ENCODE measurements around the gene RAB9A.
"Not testable (repeated sequence)": the region's sequence is repeated elsewhere in the genome, so short reads cannot be mapped to it uniquely, and the experiment has no call there.

Gene RAB9A

GRCh38 chrX:13726583-13726982 lies 37.7 kb downstream of the RAB9A start:
- DNase-seq; H3K4me3 ChIP-seq (ENCODE audit: low read length); H3K79me2 ChIP-seq (ENCODE audit: control insufficient read depth, insufficient read depth, low read length); H3K4me2 ChIP-seq (ENCODE audit: low read length); H3K18ac ChIP-seq (ENCODE audit: low read length); H2BK5ac ChIP-seq (ENCODE audit: low read length); H3K9ac ChIP-seq (ENCODE audit: low read length); H3K4me1 ChIP-seq (ENCODE audit: control insufficient read depth, low read depth, low read length); H3K4ac ChIP-seq (ENCODE audit: low read depth, low read length); H4K8ac ChIP-seq (ENCODE audit: low read depth, low read length); H2BK120ac ChIP-seq (ENCODE audit: low read depth, low read length); H3K56ac ChIP-seq (ENCODE audit: low read length); H3K23ac ChIP-seq (ENCODE audit: low read length); H2BK15ac ChIP-seq (replicated peaks; ENCODE audit: low read depth); H3K27me3 ChIP-seq (ENCODE audit: insufficient read depth, low read length, poor library complexity); H2AK5ac ChIP-seq (ENCODE audit: low read length); H3K27ac ChIP-seq (ENCODE audit: low read depth, low read length); H3K36me3 ChIP-seq (ENCODE audit: control insufficient read depth, insufficient read depth, low read length); H4K5ac ChIP-seq (ENCODE audit: low read length); H3K79me1 ChIP-seq (ENCODE audit: low read length): not testable (repeated sequence)
- no CpG with 5 or more reads among the region's 2 CpGs for WGBS (ENCODE audit: extremely low coverage, insufficient coverage, low lambda C conversion rate)

- H3K79me1 ChIP-seq (ENCODE audit: low read length); H3K27ac ChIP-seq (ENCODE audit: low read depth, low read length); H3K79me2 ChIP-seq (ENCODE audit: control insufficient read depth, insufficient read depth, low read length); H3K9ac ChIP-seq (ENCODE audit: low read length); H4K8ac ChIP-seq (ENCODE audit: low read depth, low read length); H2AK5ac ChIP-seq (ENCODE audit: low read length); H3K27me3 ChIP-seq (ENCODE audit: insufficient read depth, low read length, poor library complexity); H2BK120ac ChIP-seq (ENCODE audit: low read depth, low read length); H4K5ac ChIP-seq (ENCODE audit: low read length); H2BK15ac ChIP-seq (replicated peaks; ENCODE audit: low read depth); H3K4me1 ChIP-seq (ENCODE audit: control insufficient read depth, low read depth, low read length); H3K36me3 ChIP-seq (ENCODE audit: control insufficient read depth, insufficient read depth, low read length); H3K4me3 ChIP-seq (ENCODE audit: low read length); H3K4ac ChIP-seq (ENCODE audit: low read depth, low read length); H3K18ac ChIP-seq (ENCODE audit: low read length); H3K4me2 ChIP-seq (ENCODE audit: low read length); H3K23ac ChIP-seq (ENCODE audit: low read length); H2BK5ac ChIP-seq (ENCODE audit: low read length); H3K56ac ChIP-seq (ENCODE audit: low read length); DNase-seq: not testable (repeated sequence)
- no CpG with 5 or more reads among the region's 1 CpG for WGBS (ENCODE audit: extremely low coverage, insufficient coverage, low lambda C conversion rate)
Observed at GRCh38 chrX:13730523-13730922, 41.6 kb downstream of the RAB9A start.

GRCh38 chrX:13732246-13733067 lies 43.5 kb downstream of the RAB9A start:
- H3K27me3 ChIP-seq (ENCODE audit: insufficient read depth, low read length, poor library complexity), result no peaks in the 10 kb centered on the region
- H3K18ac ChIP-seq (ENCODE audit: low read length), result no peak overlapping the region
- H2BK15ac ChIP-seq (replicated peaks; ENCODE audit: low read depth), result no peak overlapping the region
- no peak for DNase-seq
- H3K4me3 ChIP-seq (ENCODE audit: low read length), result no peak overlapping the region
- H4K5ac ChIP-seq (ENCODE audit: low read length), result no peak overlapping the region
- peaks cover 9% of the 10 kb centered on the region for H3K79me2 ChIP-seq (ENCODE audit: control insufficient read depth, insufficient read depth, low read length)
- no peaks in the 10 kb centered on the region for H3K4me1 ChIP-seq (ENCODE audit: control insufficient read depth, low read depth, low read length)
- no peak overlapping the region for H3K9ac ChIP-seq (ENCODE audit: low read length)
- no peak overlapping the region for H3K56ac ChIP-seq (ENCODE audit: low read length)
- WGBS (ENCODE audit: extremely low coverage, insufficient coverage, low lambda C conversion rate), result no CpG with 5 or more reads among the region's 7 CpGs
- H3K36me3 ChIP-seq (ENCODE audit: control insufficient read depth, insufficient read depth, low read length), result no peaks in the 10 kb centered on the region
- H3K23ac ChIP-seq (ENCODE audit: low read length), result no peak overlapping the region
- no peak overlapping the region for H3K27ac ChIP-seq (ENCODE audit: low read depth, low read length)
- H2BK120ac ChIP-seq (ENCODE audit: low read depth, low read length), result no peak overlapping the region
- H3K4me2 ChIP-seq (ENCODE audit: low read length), result no peak overlapping the region
- H4K8ac ChIP-seq (ENCODE audit: low read depth, low read length), result no peak overlapping the region
- H2AK5ac ChIP-seq (ENCODE audit: low read length), result no peak overlapping the region
- H3K4ac ChIP-seq (ENCODE audit: low read depth, low read length), result no peak overlapping the region
- no peak overlapping the region for H2BK5ac ChIP-seq (ENCODE audit: low read length)
- no peaks in the 10 kb centered on the region for H3K79me1 ChIP-seq (ENCODE audit: low read length)

GRCh38 chrX:13733506-13733905 lies 44.6 kb downstream of the RAB9A start:
- no CpG with 5 or more reads among the region's 4 CpGs for WGBS (ENCODE audit: extremely low coverage, insufficient coverage, low lambda C conversion rate)

GRCh38 chrX:13734278-13735172 lies 45.6 kb downstream of the RAB9A start, which contains the start of the genes OFD1 and TRAPPC2:
OFD1 (plus strand) TSS chrX:13734748; CDS start chrX:13735072, 324 bp downstream.
TRAPPC2 (minus strand) TSS chrX:13734620; CDS start chrX:13719963, 14,657 bp downstream.
- Histone ChIP-seq H3K27ac (ENCODE audit: low read depth, low read length) (peak within 1 kb of the TSS; percentile 92), H3K27me3 (ENCODE audit: insufficient read depth, low read length, poor library complexity) (no peaks in the 10 kb centered on the region), H3K9ac (ENCODE audit: low read length) (peak within 1 kb of the TSS; percentile 81), H3K4ac (ENCODE audit: low read depth, low read length) (no peak within 1 kb of the TSS), H3K79me2 (ENCODE audit: control insufficient read depth, insufficient read depth, low read length) (peaks cover 9% of the 10 kb centered on the region), H3K18ac (ENCODE audit: low read length) (peak within 1 kb of the TSS; percentile 76), H3K4me1 (ENCODE audit: control insufficient read depth, low read depth, low read length) (no peaks in the 10 kb centered on the region), H2BK120ac (ENCODE audit: low read depth, low read length) (no peak within 1 kb of the TSS), H3K23ac (ENCODE audit: low read length) (no peak within 1 kb of the TSS), H2BK15ac (replicated peaks; ENCODE audit: low read depth) (no peak within 1 kb of the TSS), H3K4me3 (ENCODE audit: low read length) (peak within 1 kb of the TSS; percentile 82), H3K4me2 (ENCODE audit: low read length) (peak within 1 kb of the TSS; percentile 35), H3K36me3 (ENCODE audit: control insufficient read depth, insufficient read depth, low read length) (no peaks in the 10 kb centered on the region), H2BK5ac (ENCODE audit: low read length) (no peak within 1 kb of the TSS), H4K5ac (ENCODE audit: low read length) (no peak within 1 kb of the TSS), H4K8ac (ENCODE audit: low read depth, low read length) (no peak within 1 kb of the TSS), H3K56ac (ENCODE audit: low read length) (peak within 1 kb of the TSS; percentile 92), H3K79me1 (ENCODE audit: low read length) (no peaks in the 10 kb centered on the region), H2AK5ac (ENCODE audit: low read length) (no peak within 1 kb of the TSS)
- no CpG with 5 or more reads among the region's 75 CpGs for WGBS (ENCODE audit: extremely low coverage, insufficient coverage, low lambda C conversion rate)
- DNase-seq, result peak; percentile 97

More at GRCh38 chrX:13733506-13733905, 44.6 kb downstream of the RAB9A start:
- Histone ChIP-seq H3K56ac (ENCODE audit: low read length) (peak overlapping the region; percentile 79), H4K8ac (ENCODE audit: low read depth, low read length) (no peak overlapping the region), H3K4ac (ENCODE audit: low read depth, low read length) (no peak overlapping the region), H2AK5ac (ENCODE audit: low read length) (no peak overlapping the region), H3K79me2 (ENCODE audit: control insufficient read depth, insufficient read depth, low read length) (peaks cover 9% of the 10 kb centered on the region), H3K23ac (ENCODE audit: low read length) (no peak overlapping the region), H3K27me3 (ENCODE audit: insufficient read depth, low read length, poor library complexity) (no peaks in the 10 kb centered on the region), H3K79me1 (ENCODE audit: low read length) (no peaks in the 10 kb centered on the region), H4K5ac (ENCODE audit: low read length) (no peak overlapping the region), H3K36me3 (ENCODE audit: control insufficient read depth, insufficient read depth, low read length) (no peaks in the 10 kb centered on the region), H3K27ac (ENCODE audit: low read depth, low read length) (no peak overlapping the region), H2BK15ac (replicated peaks; ENCODE audit: low read depth) (no peak overlapping the region), H3K9ac (ENCODE audit: low read length) (peak overlapping the region; percentile 77), H2BK5ac (ENCODE audit: low read length) (no peak overlapping the region), H3K4me1 (ENCODE audit: control insufficient read depth, low read depth, low read length) (no peaks in the 10 kb centered on the region), H2BK120ac (ENCODE audit: low read depth, low read length) (no peak overlapping the region), H3K4me3 (ENCODE audit: low read length) (no peak overlapping the region), H3K4me2 (ENCODE audit: low read length) (peak overlapping the region; percentile 35), H3K18ac (ENCODE audit: low read length) (no peak overlapping the region)
- DNase-seq, result no peak

Data from mesendoderm (in vitro differentiated cells).